Kidney (tissue), 14 donors: ENCODE measurements around the gene DNAAF1. TPM values are rescaled to one million over a fixed set of nuclear protein-coding genes. Genes with fewer than 3 reads are reported as not detected.

Experiments
- DNase-seq, 5 donors: peaks; one replicate each; pipeline ENCODE4 v3.0.0-alpha.2; 2013 to 2020
- FAIRE-seq: peaks from 2 replicates; lab custom pipeline; 2012; peaks lifted over from hg19 to GRCh38; lab: Jason Lieb, UNC
- H3K27ac ChIP-seq, 2 donors: one replicate each; pipeline ENCODE4 v1.7.0; 2013; ENCODE audit warnings: low read depth in 2 of 2, low read length in 2 of 2, inconsistent platforms in 1 of 2
- H3K27me3 ChIP-seq: one replicate; pipeline ENCODE4 v1.7.1; 2013; ENCODE audit warnings: low read length, inconsistent platforms; ENCODE audit not compliant: control insufficient read depth, insufficient read depth
- H3K36me3 ChIP-seq, 3 donors: one replicate each; pipeline versions ENCODE4 v1.7.0 to v1.7.1; 2013; ENCODE audit warnings: low read length in 3 of 3, control low read depth in 1 of 3, inconsistent platforms in 1 of 3; ENCODE audit not compliant: insufficient read depth in 3 of 3, control insufficient read depth in 2 of 3
- H3K4me1 ChIP-seq, 3 donors: one replicate each; pipeline versions ENCODE4 v1.7.0 to v1.7.1; 2013; ENCODE audit warnings: low read length in 3 of 3, inconsistent platforms in 1 of 3, low read depth in 1 of 3; ENCODE audit not compliant: control insufficient read depth in 2 of 3, insufficient read depth in 2 of 3
- H3K4me3 ChIP-seq, 3 donors: one replicate each; pipeline versions ENCODE4 v1.7.0 to v1.8.1; 2013; ENCODE audit warnings: low read length in 3 of 3, control low read depth in 1 of 3, inconsistent platforms in 1 of 3
- H3K9ac ChIP-seq, 3 donors: one replicate each; pipeline versions ENCODE4 v1.7.0 to v1.7.1; 2013; ENCODE audit warnings: low read length in 3 of 3, control low read depth in 1 of 3, inconsistent platforms in 1 of 3
- H3K9me3 ChIP-seq, 3 donors: one replicate each; pipeline versions ENCODE4 v1.7.0 to v1.7.1; 2013; ENCODE audit warnings: low read length in 3 of 3, control low read depth in 1 of 3, inconsistent platforms in 1 of 3; ENCODE audit not compliant: control insufficient read depth in 2 of 3, insufficient read depth in 1 of 3
- CTCF ChIP-seq: IDR thresholded peaks from 3 replicates; pipeline ENCODE4 v1.5.1; 2012; ENCODE audit warnings: mild to moderate bottlenecking, moderate library complexity, borderline replicate concordance; ENCODE audit not compliant: insufficient read depth; ENCODE audit errors: extremely low read depth
- intact Hi-C: fragments of 100-400 bp; cut with DNase I; formaldehyde crosslinking; loops from one replicate; pipeline ENCODE4 v1.11.1; 2022
- polyA plus RNA-seq: library from polyadenylated mRNA; stranded (reverse); fragments of 350-450 nt; fragmentation: Illumina TruSeq; extraction: RNeasy Lipid Tissue Mini Kit (QIAGEN cat#74804); gene quantifications from one replicate; pipeline ENCODE4 v1.2.3, GENCODE V29; 2014; ENCODE audit warnings: low read depth, low replicate concordance; ENCODE audit not compliant: insufficient read depth
- total RNA-seq: library from RNA; stranded (reverse); fragmentation: NEBNext Ultra II Directional; extraction: Animal tissue kit (Norgen Biotek cat#: 25700); gene quantifications from one replicate; pipeline ENCODE4 v1.2.1, GENCODE V29; 2021
- donor health status: control.
- donor health status: control.
- donor health status: control.
- donor health status: control.
- donor health status: control.
- donor health status: DM: yes; HTN: yes; CAD: no.
- donor health status: Normal renal cell carcinoma (clear cell type).

Gene DNAAF1
- total and polyA plus RNA-seq, 2 donors from 2014 or later, result 2.4 to 4.8 TPM

- Histone ChIP-seq H3K36me3 (no peaks in the 10 kb centered on the region), H3K4me3 (no peak overlapping the region), H3K27ac (peak overlapping the region in 1 of 2 donors; percentile 19), H3K4me1 (peaks cover 0 to 3% (median 2%) of the 10 kb centered on the region in 3 donors), H3K9me3 (no peaks in the 10 kb centered on the region), H3K9ac (no peak overlapping the region), H3K27me3 (no peaks in the 10 kb centered on the region)
- DNase-seq (no peak), FAIRE-seq (no peak)
- intact Hi-C loops, result no loop called here
- no peak for TF ChIP-seq CTCF
Measured at GRCh38 chr16:84205976-84206691, 61.0 kb downstream of the DNAAF1 start.

- Histone ChIP-seq H3K9me3 (no peaks in the 10 kb centered on the region), H3K4me3 (no peak overlapping the region), H3K4me1 (peaks cover 0 to 3% (median 2%) of the 10 kb centered on the region in 3 donors), H3K27me3 (no peaks in the 10 kb centered on the region), H3K27ac (no peak overlapping the region), H3K9ac (no peak overlapping the region), H3K36me3 (no peaks in the 10 kb centered on the region)
- FAIRE-seq (no peak), DNase-seq (peak in 3 of 5 donors; percentile 57 to 79 (median 75))
- TF ChIP-seq CTCF, result no peak
- intact Hi-C loops, result no loop called here
Measured at GRCh38 chr16:84207251-84207650, 62.1 kb downstream of the DNAAF1 start.

DNA sequence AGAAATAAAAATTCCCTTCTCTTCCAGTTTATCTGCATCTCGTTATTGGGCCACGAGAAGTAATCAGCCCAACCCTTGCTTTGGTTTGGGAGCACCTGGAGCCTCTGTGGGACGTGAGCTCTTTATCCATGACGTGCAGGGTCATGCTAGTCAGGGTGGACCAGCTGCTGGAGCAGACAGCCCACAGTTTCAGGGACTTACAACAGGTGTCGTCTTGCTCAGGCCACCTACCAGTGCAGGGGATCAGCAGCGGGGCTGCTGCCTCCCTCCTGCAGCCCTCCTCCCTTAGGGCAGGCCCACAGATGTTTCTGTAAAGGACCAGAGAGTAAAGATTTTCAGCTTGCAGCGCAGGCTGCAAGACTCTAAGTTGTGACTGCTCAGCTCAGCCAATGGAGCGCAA is 62.8 kb downstream of the DNAAF1 start:
- TF ChIP-seq CTCF, result no peak
- Histone ChIP-seq H3K36me3 (no peaks in the 10 kb centered on the region), H3K4me3 (no peak overlapping the region), H3K4me1 (peaks cover 0 to 3% (median 2%) of the 10 kb centered on the region in 3 donors), H3K9me3 (no peaks in the 10 kb centered on the region), H3K27me3 (no peaks in the 10 kb centered on the region), H3K27ac (no peak overlapping the region), H3K9ac (no peak overlapping the region)
- DNase-seq (no peak), FAIRE-seq (no peak)
- intact Hi-C loops, result no loop called here
